Glomerular endothelial cell (primary cell): ENCODE results near the gene KDM4B. TPM values are rescaled to one million over a fixed set of nuclear protein-coding genes. Genes with fewer than 3 reads are reported as not detected.

ENCODE experiments used
- DNase-seq: peaks from one replicate; pipeline ENCODE4 v3.0.0-alpha.2; 2011; ENCODE audit warnings: low read depth, low spot score; ENCODE audit errors: extremely low read depth
- total RNA-seq: library from RNA; depleted of rRNA; stranded (reverse); fragments of >200 nt; gene quantifications from 2 replicates; pipeline ENCODE4 v1.2.3, GENCODE V29; 2015

The KDM4B gene
- total RNA-seq, 1 donor from 2014 or later = 47.5 TPM

- no peak for DNase-seq
Measured at GRCh38 chr19:5130371-5131030, 161.6 kb downstream of the KDM4B start.

DNA sequence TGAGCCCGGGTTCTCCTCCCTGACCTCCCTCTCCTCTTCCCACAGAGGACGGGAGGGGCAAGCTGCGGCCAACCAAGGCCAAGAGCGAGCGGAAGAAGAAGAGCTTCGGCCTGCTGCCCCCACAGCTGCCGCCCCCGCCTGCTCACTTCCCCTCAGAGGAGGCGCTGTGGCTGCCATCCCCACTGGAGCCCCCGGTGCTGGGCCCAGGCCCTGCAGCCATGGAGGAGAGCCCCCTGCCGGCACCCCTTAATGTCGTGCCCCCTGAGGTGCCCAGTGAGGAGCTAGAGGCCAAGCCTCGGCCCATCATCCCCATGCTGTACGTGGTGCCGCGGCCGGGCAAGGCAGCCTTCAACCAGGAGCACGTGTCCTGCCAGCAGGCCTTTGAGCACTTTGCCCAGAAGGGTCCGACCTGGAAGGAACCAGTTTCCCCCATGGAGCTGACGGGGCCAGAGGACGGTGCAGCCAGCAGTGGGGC, 162.2 kb downstream of the KDM4B start:
- no peak for DNase-seq

GRCh38 chr19:5131506-5132205, 162.7 kb downstream of the KDM4B start:
- DNase-seq = no peak

GRCh38 chr19:5132206-5132560, 163.3 kb downstream of the KDM4B start:
- no peak for DNase-seq

GRCh38 chr19:5132698-5133651, 164.1 kb downstream of the KDM4B start:
- DNase-seq = no peak

DNA sequence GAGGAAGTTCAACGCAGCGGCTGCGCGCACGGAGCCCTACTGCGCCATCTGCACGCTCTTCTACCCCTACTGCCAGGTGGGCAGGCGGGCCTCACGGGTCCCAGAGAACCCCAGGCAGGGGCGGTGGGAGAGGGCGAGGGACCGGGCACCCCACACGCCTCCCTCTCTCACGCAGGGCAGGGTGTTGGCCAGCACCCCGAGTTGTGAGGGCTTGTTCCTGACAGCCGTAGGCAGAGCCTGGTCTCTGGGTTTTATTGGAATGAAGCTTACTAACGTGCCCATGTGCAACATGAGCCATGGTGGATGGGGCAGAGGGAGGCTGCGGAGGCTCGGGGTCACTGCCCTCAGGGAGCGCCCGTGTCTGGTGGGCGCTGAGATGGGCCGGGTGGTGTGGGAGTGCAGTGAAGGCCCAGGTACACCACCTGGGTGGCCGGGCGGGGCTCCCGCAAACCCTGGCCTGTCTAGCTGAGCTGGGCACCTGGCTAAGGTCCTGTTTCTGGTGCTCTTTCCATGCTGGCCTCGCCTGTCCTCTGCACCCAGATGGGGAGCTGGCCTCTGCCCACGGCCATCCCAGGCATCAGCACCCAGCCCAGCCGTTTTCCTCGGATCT, 165.2 kb downstream of the KDM4B start:
- DNase-seq = no peak

DNA sequence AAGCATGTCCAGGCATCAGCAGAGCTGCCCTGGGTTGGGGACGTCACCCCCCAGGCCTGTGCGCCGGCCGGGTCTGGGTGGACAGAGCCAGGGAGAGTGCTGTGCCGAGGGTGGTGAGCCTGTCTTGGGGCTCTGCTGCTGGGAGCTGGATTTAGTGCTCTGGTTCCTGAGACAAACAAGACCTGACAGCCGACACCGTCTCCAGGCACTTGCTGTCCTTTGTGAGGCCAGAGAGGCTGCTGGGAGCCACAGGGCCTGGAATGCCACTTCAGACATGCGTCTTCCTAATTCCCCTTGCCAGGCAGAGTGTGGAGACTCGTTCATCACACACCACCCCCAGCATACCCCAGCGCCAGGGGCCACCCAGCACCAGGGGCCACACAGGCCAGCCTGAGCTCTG, 165.8 kb downstream of the KDM4B start:
- no peak for DNase-seq

DNA sequence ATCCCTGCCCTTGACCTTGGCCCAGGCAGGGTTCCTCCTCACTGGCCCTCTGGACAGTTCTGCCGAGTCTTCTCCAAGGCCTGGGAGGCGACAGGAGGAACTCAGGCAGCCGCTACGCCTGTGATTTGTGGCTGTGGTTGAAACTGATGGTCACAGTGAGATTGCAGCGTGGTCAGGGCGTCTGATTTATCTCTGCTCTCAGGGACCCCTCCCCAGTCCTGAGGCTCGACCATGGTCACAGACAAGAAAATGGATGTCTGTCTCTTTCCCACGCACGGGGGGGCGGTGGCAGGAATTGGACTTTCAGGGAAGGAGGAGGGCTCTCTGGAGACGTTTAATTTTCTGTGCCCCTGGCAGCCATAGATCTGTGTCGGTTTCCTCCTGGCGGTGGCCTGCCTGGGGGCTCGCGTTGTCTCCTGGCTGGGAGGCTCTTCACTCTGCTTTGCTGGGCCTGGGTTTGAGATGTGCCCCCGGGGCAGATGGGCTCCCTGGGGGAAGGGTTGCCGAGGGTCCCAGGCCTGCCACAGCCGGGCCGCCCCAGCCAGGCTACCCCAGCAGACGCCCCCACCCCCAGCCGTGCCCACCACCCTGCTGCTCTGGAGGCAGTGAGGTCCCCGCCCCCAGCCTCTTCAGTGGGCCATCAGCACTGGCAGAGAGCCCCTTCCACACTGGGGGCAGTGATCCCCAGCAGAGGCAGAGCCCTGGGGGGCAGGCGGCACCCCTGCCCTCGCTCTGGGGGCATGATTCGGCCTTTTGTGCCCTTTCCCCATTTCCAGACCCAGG, 167.4 kb downstream of the KDM4B start:
- no peak for DNase-seq

DNA sequence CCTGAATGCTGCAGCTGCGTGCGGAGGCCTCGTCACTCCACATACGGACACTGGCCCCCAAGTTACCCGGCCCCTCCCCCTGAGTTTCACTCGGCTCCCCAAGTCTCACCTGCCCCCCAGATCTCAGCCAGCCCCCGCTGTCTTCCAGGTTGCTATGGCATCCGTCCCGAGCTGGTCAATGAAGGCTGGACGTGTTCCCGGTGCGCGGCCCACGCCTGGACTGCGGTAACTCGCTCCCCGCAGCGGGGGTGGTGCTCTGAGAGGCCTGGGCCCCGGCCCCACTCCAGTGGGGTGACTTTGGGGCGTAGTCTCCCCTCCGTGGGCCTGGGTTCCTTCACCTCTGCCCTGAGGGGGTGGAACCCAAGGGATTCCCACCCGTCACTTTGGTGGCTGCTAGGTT, 168.2 kb downstream of the KDM4B start:
- no peak for DNase-seq

- no peak for DNase-seq
Measured at GRCh38 chr19:5137571-5138124, 168.7 kb downstream of the KDM4B start.

DNA sequence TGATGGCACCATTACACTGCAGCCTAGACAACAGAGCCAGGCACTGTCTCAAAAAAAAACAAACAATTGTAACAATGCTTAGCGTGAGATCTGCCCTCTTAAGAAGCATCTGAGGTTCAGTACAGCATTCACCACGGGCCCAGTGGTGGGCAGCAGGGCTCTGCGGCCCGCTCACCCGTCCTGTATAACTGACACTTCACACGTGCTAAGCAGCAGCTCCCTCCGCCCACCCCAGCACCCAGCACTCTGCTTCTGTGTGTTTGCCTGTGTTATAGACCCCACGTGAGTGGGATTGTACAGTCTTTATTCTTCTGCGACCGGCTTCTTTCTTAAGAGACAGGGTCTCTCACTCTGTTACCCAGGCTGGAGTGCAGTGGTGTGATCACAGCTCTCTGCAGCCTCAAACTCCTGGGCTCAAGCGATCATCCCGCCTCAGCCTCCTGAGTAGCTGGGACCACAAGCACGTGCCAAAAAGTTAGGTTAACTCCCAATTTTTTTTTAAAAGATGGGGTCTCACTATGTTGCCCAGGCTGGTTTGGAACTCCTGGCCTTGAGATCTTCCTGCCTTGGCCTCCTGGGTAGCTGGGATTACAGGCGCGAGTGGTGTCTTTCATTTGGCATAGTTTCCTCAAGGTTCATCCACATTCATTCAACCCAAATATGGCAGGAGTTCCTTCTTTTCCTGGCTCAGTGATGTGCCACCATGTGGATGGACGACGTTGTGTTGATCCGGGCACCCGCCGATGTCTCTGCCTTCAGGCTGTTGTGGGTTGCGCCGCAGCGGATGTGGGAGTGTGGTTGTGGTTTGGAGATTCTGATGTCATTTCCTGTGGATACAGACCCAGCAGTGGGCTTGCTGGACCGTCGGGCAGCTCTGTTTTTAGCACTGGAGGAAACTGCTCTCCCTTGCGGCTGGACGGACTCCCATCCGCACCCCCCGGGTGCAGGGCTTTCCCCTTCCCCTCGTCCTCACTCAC, 170.0 kb downstream of the KDM4B start:
- peak; percentile 16 for DNase-seq

GRCh38 chr19:5139583-5140325, 170.8 kb downstream of the KDM4B start:
- DNase-seq = no peak

GRCh38 chr19:5141129-5141849, 172.4 kb downstream of the KDM4B start:
- DNase-seq = no peak

GRCh38 chr19:5141850-5142724, 173.2 kb downstream of the KDM4B start:
- DNase-seq = no peak

GRCh38 chr19:5142725-5143097, 173.8 kb downstream of the KDM4B start:
- DNase-seq = no peak
